ENCODE measurements around the gene ALDH8A1.

The ALDH8A1 gene

DNA sequence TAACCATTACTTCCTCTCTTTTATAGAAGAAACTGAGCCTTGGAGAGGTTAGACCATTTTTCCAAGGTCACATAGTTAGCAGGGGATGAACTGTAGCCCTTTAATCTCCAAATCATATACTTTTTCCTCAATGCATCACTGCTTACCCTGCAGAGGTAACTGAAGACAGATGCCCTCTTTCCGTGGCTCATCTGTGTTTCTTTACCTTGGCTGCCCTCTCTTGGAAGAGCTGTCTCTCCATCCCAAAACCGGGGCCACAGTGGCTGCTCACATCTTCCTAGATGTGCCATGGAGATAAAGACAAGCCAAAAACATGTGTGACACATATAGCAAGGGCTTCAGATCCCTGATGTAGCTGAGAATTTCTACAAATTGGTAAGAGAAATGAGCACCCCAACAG lies 581 bp upstream of the ALDH8A1 start:
- Histone ChIP-seq H3K9ac (ENCODE audit: low read length) (no peak overlapping the region), H3K4me1 (ENCODE audit: control insufficient read depth, insufficient read depth, low read length) (no peaks in the 10 kb centered on the region), H3K4me3 (ENCODE audit: low read depth, low read length) (no peak overlapping the region), H3K9me3 (ENCODE audit: control insufficient read depth, insufficient read depth, low read depth, low read length) (no peaks in the 10 kb centered on the region), H3K27me3 (ENCODE audit: control insufficient read depth, insufficient read depth, low read length) (no peaks in the 10 kb centered on the region), H3K36me3 (ENCODE audit: control insufficient read depth, insufficient read depth, low read length) (no peaks in the 10 kb centered on the region), H3K27ac (ENCODE audit: low read depth, low read length) (no peak overlapping the region)

- no peaks in the 10 kb centered on the region for H3K27me3 ChIP-seq (ENCODE audit: control insufficient read depth, insufficient read depth, low read length)
- H3K4me1 ChIP-seq (ENCODE audit: control insufficient read depth, insufficient read depth, low read length): no peaks in the 10 kb centered on the region
Measured at GRCh38 chr6:134948691-134949090, 1.2 kb downstream of the ALDH8A1 start.

DNA sequence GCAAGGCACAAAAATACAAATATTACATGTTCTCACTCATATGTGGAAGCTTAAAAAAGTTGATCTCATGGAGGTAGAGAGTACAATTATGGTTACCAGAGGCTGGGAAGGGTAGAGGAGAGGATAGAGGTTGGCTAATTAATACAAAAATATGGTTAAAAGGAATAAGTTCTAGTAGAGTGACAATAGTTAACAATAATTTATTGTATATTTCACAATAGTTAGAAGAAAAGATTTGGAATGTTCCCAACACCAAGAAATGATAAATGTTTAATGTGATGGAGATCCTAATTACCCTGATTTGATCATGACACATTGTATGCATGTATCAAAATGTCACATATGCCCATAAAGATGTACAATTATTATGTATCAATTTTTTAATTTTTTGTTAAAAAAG lies 1.8 kb downstream of the ALDH8A1 start:
- Histone ChIP-seq H3K27me3 (ENCODE audit: control insufficient read depth, insufficient read depth, low read length) (no peaks in the 10 kb centered on the region), H3K9me3 (ENCODE audit: control insufficient read depth, insufficient read depth, low read depth, low read length) (no peaks in the 10 kb centered on the region), H3K9ac (ENCODE audit: low read length) (no peak overlapping the region), H3K4me1 (ENCODE audit: control insufficient read depth, insufficient read depth, low read length) (no peaks in the 10 kb centered on the region), H3K4me3 (ENCODE audit: low read depth, low read length) (no peak overlapping the region), H3K36me3 (ENCODE audit: control insufficient read depth, insufficient read depth, low read length) (no peaks in the 10 kb centered on the region), H3K27ac (ENCODE audit: low read depth, low read length) (no peak overlapping the region)

More at GRCh38 chr6:134948691-134949090, 1.2 kb downstream of the ALDH8A1 start:
- H3K36me3 ChIP-seq (ENCODE audit: control insufficient read depth, insufficient read depth, low read length): no peaks in the 10 kb centered on the region
- no peaks in the 10 kb centered on the region for H3K9me3 ChIP-seq (ENCODE audit: control insufficient read depth, insufficient read depth, low read depth, low read length)
- no peak overlapping the region for H3K4me3 ChIP-seq (ENCODE audit: low read depth, low read length)
- no peak overlapping the region for H3K27ac ChIP-seq (ENCODE audit: low read depth, low read length)
- no peak overlapping the region for H3K9ac ChIP-seq (ENCODE audit: low read length)

DNA sequence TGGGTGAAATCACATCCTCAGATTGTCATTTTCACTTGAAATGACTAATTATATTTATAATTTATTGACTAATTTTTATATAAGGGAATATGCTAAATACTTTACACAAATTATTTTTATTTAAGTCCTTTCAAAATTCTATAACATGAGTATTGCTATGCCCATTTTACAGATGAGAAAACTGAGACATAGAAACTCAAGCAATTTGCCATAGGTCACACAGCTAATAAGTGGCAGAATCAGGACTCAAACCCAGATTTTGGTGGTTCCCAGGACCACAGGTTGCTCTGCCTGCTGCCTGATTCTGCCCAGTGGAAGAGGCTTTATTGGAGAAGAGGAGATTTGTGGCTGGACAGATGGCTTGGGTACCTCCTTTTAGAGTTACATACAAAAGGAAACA lies 4.9 kb downstream of the ALDH8A1 start:
- Histone ChIP-seq H3K9me3 (ENCODE audit: control insufficient read depth, insufficient read depth, low read depth, low read length) (no peaks in the 10 kb centered on the region), H3K27ac (ENCODE audit: low read depth, low read length) (no peak overlapping the region), H3K4me3 (ENCODE audit: low read depth, low read length) (no peak overlapping the region), H3K9ac (ENCODE audit: low read length) (no peak overlapping the region), H3K4me1 (ENCODE audit: control insufficient read depth, insufficient read depth, low read length) (no peaks in the 10 kb centered on the region), H3K36me3 (ENCODE audit: control insufficient read depth, insufficient read depth, low read length) (no peaks in the 10 kb centered on the region), H3K27me3 (ENCODE audit: control insufficient read depth, insufficient read depth, low read length) (no peaks in the 10 kb centered on the region)

DNA sequence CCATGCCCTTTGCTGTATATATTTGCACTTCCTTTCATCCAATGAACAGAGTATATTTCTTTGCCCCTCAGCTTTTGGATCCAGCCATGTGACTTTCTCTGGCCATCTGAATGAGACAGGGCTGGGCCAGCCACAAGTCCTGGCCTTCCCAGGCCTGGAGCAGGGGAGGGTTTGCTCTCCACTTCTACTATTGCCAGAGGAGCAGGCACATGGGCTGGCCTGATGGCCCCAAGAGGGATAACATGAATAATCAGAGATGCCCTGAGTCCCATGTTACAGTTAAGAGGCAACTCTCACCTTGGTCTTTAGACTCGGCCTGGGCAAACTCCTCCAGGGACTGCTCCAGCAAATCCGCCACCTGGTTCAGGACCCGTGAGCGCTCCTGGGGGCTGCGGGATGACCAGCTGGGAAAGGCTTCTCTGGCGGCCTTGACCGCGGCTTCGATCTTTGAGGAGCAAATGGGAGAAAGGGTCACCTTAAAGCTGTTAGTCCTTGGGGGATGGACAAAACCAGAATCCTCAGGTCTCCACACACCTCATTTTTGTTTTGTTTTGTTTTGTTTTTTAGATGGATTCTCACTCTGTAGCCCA lies 6.3 kb downstream of the ALDH8A1 start:
- H3K4me3 ChIP-seq (ENCODE audit: low read depth, low read length): no peak overlapping the region
- H3K36me3 ChIP-seq (ENCODE audit: control insufficient read depth, insufficient read depth, low read length): no peaks in the 10 kb centered on the region
- no peaks in the 10 kb centered on the region for H3K9me3 ChIP-seq (ENCODE audit: control insufficient read depth, insufficient read depth, low read depth, low read length)
- H3K27me3 ChIP-seq (ENCODE audit: control insufficient read depth, insufficient read depth, low read length): no peaks in the 10 kb centered on the region
- no peak overlapping the region for H3K27ac ChIP-seq (ENCODE audit: low read depth, low read length)
- H3K4me1 ChIP-seq (ENCODE audit: control insufficient read depth, insufficient read depth, low read length): no peaks in the 10 kb centered on the region
- H3K9ac ChIP-seq (ENCODE audit: low read length): no peak overlapping the region

- Histone ChIP-seq H3K9ac (ENCODE audit: low read length) (no peak overlapping the region), H3K27me3 (ENCODE audit: control insufficient read depth, insufficient read depth, low read length) (no peaks in the 10 kb centered on the region), H3K4me1 (ENCODE audit: control insufficient read depth, insufficient read depth, low read length) (peaks cover 2% of the 10 kb centered on the region; the same call in 1 of the 2 replicates), H3K27ac (ENCODE audit: low read depth, low read length) (no peak overlapping the region), H3K36me3 (ENCODE audit: control insufficient read depth, insufficient read depth, low read length) (no peaks in the 10 kb centered on the region), H3K9me3 (ENCODE audit: control insufficient read depth, insufficient read depth, low read depth, low read length) (no peaks in the 10 kb centered on the region), H3K4me3 (ENCODE audit: low read depth, low read length) (no peak overlapping the region)
Measured at GRCh38 chr6:134938896-134939295, 11.0 kb downstream of the ALDH8A1 start.

GRCh38 chr6:134937426-134937825 lies 12.5 kb downstream of the ALDH8A1 start:
- Histone ChIP-seq H3K9me3 (ENCODE audit: control insufficient read depth, insufficient read depth, low read depth, low read length) (no peaks in the 10 kb centered on the region), H3K36me3 (ENCODE audit: control insufficient read depth, insufficient read depth, low read length) (no peaks in the 10 kb centered on the region), H3K27me3 (ENCODE audit: control insufficient read depth, insufficient read depth, low read length) (no peaks in the 10 kb centered on the region), H3K27ac (ENCODE audit: low read depth, low read length) (no peak overlapping the region), H3K4me3 (ENCODE audit: low read depth, low read length) (no peak overlapping the region), H3K9ac (ENCODE audit: low read length) (no peak overlapping the region), H3K4me1 (ENCODE audit: control insufficient read depth, insufficient read depth, low read length) (peaks cover 2% of the 10 kb centered on the region; the same call in 1 of the 2 replicates)

DNA sequence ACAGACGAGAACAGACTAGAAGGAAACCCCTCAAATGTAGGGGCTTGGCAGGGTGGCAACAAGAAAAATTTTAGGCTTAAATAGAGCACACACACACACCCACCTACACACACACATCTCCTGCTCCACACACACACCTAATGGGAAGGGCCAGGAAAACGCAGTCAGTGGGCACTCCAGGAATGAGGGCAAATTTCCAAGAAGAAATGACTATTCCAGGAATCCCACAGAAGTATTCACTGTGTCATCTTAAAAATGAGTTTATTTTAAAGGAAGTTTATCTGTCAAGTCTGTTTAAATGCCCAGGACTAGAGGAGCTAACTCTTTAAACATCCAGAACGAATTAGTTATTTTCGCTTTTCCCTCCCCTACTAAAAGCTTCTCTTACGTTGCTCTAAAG lies 13.0 kb downstream of the ALDH8A1 start:
- H3K4me1 ChIP-seq (ENCODE audit: control insufficient read depth, insufficient read depth, low read length): peaks cover 2% of the 10 kb centered on the region; the same call in 1 of the 2 replicates
- H3K4me3 ChIP-seq (ENCODE audit: low read depth, low read length): no peak overlapping the region
- H3K27me3 ChIP-seq (ENCODE audit: control insufficient read depth, insufficient read depth, low read length): no peaks in the 10 kb centered on the region
- H3K36me3 ChIP-seq (ENCODE audit: control insufficient read depth, insufficient read depth, low read length): no peaks in the 10 kb centered on the region
- no peak overlapping the region for H3K9ac ChIP-seq (ENCODE audit: low read length)
- no peaks in the 10 kb centered on the region for H3K9me3 ChIP-seq (ENCODE audit: control insufficient read depth, insufficient read depth, low read depth, low read length)
- H3K27ac ChIP-seq (ENCODE audit: low read depth, low read length): no peak overlapping the region

DNA sequence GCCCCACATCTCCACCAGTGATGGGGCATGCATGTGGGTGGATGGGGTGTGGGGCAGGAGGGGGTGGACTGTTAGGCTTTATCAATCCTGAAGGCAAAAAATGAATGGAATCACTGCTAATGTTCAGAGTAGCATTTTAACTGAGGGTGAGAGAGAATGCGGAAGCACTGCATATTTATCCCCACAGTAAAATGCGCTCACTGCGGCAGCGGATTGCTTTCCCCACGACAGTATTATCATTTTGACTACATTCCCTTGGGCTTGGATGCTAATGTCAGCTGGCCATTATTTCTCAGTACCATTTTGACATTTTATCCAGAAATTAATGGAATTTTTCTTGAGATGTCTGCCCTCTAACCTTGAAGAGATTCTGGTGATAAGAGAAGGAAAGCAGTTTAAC lies 13.4 kb downstream of the ALDH8A1 start:
- Histone ChIP-seq H3K9me3 (ENCODE audit: control insufficient read depth, insufficient read depth, low read depth, low read length) (no peaks in the 10 kb centered on the region), H3K9ac (ENCODE audit: low read length) (no peak overlapping the region), H3K27ac (ENCODE audit: low read depth, low read length) (no peak overlapping the region), H3K4me3 (ENCODE audit: low read depth, low read length) (no peak overlapping the region), H3K36me3 (ENCODE audit: control insufficient read depth, insufficient read depth, low read length) (no peaks in the 10 kb centered on the region), H3K27me3 (ENCODE audit: control insufficient read depth, insufficient read depth, low read length) (no peaks in the 10 kb centered on the region), H3K4me1 (ENCODE audit: control insufficient read depth, insufficient read depth, low read length) (peaks cover 2% of the 10 kb centered on the region; the same call in 1 of the 2 replicates)

DNA sequence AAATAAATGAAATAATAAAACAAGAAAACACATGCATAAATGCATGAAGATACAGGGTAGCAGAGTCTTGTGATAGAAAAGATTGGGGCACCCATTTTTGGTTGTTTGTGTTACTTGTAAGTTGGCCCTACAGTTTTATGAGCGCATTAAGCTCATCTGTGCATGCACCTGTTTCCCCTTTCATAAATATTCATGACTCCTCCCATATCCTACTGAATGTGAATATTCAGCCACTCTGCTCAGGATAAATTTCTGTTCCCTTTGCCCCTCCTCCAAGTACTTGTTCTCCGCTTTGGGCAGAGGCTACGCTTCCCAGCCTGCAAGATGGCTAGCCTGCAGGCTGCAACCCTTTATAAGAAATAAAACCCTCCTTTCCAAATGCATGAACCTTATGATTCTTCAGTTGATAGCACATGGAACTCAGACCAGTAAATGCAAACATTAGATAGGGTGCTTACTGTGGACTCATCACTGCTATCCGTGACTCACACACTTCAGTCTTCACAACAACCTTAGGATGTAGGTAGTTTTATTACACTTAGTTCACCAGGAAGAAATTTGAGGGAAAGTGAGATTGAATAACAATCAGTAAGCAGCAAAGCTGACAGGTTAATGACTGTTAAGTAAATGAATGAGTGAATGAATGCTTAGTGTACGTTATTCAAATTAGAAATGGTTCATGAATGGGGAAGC lies 15.0 kb downstream of the ALDH8A1 start:
- Histone ChIP-seq H3K27ac (ENCODE audit: low read depth, low read length) (no peak overlapping the region), H3K9ac (ENCODE audit: low read length) (no peak overlapping the region), H3K36me3 (ENCODE audit: control insufficient read depth, insufficient read depth, low read length) (no peaks in the 10 kb centered on the region), H3K9me3 (ENCODE audit: control insufficient read depth, insufficient read depth, low read depth, low read length) (no peaks in the 10 kb centered on the region), H3K4me1 (ENCODE audit: control insufficient read depth, insufficient read depth, low read length) (peaks cover 2% of the 10 kb centered on the region; the same call in 1 of the 2 replicates), H3K4me3 (ENCODE audit: low read depth, low read length) (no peak overlapping the region), H3K27me3 (ENCODE audit: control insufficient read depth, insufficient read depth, low read length) (no peaks in the 10 kb centered on the region)

GRCh38 chr6:134932535-134933470 lies 17.1 kb downstream of the ALDH8A1 start:
- H3K4me3 ChIP-seq (ENCODE audit: low read depth, low read length): no peak overlapping the region
- no peaks in the 10 kb centered on the region for H3K27me3 ChIP-seq (ENCODE audit: control insufficient read depth, insufficient read depth, low read length)
- no peaks in the 10 kb centered on the region for H3K9me3 ChIP-seq (ENCODE audit: control insufficient read depth, insufficient read depth, low read depth, low read length)
- no peak overlapping the region for H3K27ac ChIP-seq (ENCODE audit: low read depth, low read length)
- H3K4me1 ChIP-seq (ENCODE audit: control insufficient read depth, insufficient read depth, low read length): no peaks in the 10 kb centered on the region
- no peak overlapping the region for H3K9ac ChIP-seq (ENCODE audit: low read length)
- no peaks in the 10 kb centered on the region for H3K36me3 ChIP-seq (ENCODE audit: control insufficient read depth, insufficient read depth, low read length)
